Measurements from ENCODE around the gene FHIT.

GRCh38 chr3:59817511-59817910, 1433.7 kb downstream of the FHIT start:
- no peak for TF ChIP-seq POLR2A (IDR thresholded peaks at IDR 0.05; ENCODE audit: low read length)
- TF ChIP-seq GATA1 (IDR thresholded peaks at IDR 0.05; ENCODE audit: low read depth, low read length): no peak

Measured in erythroblast (primary cell).